ENCODE data around the gene ILDR2. TPM values are rescaled to one million over a fixed set of nuclear protein-coding genes. Genes with fewer than 3 reads are reported as not detected.

The ILDR2 gene, protein sequence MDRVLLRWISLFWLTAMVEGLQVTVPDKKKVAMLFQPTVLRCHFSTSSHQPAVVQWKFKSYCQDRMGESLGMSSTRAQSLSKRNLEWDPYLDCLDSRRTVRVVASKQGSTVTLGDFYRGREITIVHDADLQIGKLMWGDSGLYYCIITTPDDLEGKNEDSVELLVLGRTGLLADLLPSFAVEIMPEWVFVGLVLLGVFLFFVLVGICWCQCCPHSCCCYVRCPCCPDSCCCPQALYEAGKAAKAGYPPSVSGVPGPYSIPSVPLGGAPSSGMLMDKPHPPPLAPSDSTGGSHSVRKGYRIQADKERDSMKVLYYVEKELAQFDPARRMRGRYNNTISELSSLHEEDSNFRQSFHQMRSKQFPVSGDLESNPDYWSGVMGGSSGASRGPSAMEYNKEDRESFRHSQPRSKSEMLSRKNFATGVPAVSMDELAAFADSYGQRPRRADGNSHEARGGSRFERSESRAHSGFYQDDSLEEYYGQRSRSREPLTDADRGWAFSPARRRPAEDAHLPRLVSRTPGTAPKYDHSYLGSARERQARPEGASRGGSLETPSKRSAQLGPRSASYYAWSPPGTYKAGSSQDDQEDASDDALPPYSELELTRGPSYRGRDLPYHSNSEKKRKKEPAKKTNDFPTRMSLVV
- total RNA-seq = 1.6 TPM
- long read RNA-seq = 0 reads

DNA sequence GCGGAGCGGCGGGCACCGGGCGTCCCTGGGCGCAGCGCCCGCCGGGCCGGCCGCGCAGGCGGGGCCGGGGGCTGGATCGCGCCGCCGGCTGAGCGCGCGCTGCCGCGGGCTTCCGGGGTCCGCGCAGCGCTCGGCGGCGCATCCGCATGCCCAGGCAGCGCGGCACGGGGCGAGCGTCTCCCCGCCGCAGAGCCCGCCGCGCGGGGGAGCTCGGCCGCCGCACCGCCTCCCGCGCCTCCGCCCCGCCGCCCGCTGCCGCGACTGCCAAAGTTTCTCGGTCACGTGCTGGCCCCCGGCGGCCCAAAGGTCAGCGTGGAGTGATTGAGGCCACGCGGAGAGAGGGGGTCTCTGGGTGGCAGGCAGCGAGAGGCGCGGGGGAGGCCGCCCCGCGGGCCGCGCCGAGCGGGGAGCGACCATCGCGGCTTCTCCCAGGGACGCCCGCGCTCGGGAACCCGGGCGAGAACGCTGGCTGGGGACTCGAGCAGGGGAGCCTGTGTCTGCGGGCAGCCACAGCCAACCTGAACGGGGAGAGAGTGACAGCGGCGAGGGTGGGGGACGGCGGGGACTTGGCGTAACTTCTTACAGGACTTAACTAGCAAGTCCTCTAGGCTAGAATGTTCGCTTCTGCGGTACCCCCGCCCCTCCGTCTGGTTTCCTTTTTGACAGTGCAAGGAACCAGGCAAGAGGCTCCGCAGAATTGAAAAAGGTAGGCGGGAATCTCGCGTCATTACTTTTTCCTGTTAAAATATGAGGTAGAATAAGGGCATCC, at the start of gene ILDR2:
ILDR2 (minus strand) TSS at position 180 of the 769 bp plus-strand sequence. CDS start 272 bp downstream, outside the sequence.
- Histone ChIP-seq H3K4me1 (peaks cover 8% of the 10 kb centered on the region), H3K4me3 (peak within 1 kb of the TSS; percentile 72), H3K27me3 (ENCODE audit: low read depth) (peaks cover 39% of the 10 kb centered on the region), H3K27ac (no peak within 1 kb of the TSS), H3K9me3 (no peaks in the 10 kb centered on the region), H3K36me3 (no peaks in the 10 kb centered on the region)
- intact Hi-C loops (cut with DNase I) = no loop called here
- TF ChIP-seq, protein P1, sequence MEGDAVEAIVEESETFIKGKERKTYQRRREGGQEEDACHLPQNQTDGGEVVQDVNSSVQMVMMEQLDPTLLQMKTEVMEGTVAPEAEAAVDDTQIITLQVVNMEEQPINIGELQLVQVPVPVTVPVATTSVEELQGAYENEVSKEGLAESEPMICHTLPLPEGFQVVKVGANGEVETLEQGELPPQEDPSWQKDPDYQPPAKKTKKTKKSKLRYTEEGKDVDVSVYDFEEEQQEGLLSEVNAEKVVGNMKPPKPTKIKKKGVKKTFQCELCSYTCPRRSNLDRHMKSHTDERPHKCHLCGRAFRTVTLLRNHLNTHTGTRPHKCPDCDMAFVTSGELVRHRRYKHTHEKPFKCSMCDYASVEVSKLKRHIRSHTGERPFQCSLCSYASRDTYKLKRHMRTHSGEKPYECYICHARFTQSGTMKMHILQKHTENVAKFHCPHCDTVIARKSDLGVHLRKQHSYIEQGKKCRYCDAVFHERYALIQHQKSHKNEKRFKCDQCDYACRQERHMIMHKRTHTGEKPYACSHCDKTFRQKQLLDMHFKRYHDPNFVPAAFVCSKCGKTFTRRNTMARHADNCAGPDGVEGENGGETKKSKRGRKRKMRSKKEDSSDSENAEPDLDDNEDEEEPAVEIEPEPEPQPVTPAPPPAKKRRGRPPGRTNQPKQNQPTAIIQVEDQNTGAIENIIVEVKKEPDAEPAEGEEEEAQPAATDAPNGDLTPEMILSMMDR (IDR thresholded peaks at IDR 0.05) = no peak
- DNase-seq (peak; percentile 64), ATAC-seq (peak; percentile 83 to 92)

DNA sequence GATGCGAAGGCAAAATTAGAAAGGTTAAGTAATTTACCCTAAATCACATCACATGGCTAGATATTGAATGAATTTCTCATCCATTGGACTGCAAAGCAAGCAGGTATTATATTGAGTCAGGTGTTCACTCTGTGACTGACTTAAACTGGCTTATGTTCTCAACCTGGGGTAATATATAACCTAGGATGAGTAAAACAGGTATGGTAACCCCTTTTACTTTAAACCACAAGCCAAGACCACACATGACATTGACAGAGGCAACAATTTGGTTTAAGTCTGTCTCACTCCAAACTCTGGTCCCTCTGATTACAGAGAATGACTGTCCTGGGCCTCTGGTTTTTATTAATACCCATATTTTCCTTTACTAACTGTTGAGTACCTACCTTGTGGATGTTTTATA, 47.0 kb upstream of the ILDR2 start:
- no peaks in the 10 kb centered on the region for H3K9me3 ChIP-seq
- no peaks in the 10 kb centered on the region for H3K36me3 ChIP-seq
- no peak for ATAC-seq
- no peak overlapping the region for H3K27ac ChIP-seq
- H3K4me3 ChIP-seq = no peak overlapping the region
- no peak for DNase-seq
- no peaks in the 10 kb centered on the region for H3K4me1 ChIP-seq
- peaks cover 9% of the 10 kb centered on the region for H3K27me3 ChIP-seq (ENCODE audit: low read depth)
- intact Hi-C loops (cut with DNase I) = no loop called here
- TF ChIP-seq, protein P1 (IDR thresholded peaks at IDR 0.05) = no peak

DNA sequence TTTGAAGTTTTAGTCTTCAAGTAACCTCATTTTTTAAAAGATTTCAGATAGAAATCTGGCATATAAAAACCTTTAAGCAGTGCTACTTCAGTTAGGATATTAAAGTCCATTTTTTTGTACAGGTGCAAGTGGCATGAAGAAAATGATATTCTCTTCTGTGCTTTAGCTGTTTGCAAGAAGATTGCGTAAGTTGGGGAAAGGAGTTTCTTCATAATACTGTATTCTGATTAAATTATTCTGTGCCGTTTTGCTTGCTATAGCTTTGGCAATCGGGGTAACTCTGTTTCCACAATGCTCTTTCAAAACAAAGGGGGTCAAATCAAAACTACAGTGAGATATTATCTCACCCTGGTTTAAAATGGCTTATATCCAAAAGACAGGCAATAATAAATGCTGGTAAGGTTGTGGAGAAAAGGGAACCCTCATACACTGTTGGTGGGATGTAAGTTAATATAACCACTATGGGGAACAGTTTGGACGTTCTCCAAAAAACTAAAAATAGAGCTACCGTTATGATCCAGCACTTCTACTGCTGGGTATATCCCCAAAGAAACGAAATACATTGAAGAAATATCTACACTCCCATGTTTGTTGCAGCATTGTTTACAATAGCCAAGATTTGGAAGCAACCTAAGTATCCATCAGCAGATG, 40.9 kb upstream of the ILDR2 start:
- intact Hi-C loops (cut with DNase I) = no loop called here
- H3K27ac ChIP-seq = no peak overlapping the region
- TF ChIP-seq, protein P1 (IDR thresholded peaks at IDR 0.05) = no peak

DNA sequence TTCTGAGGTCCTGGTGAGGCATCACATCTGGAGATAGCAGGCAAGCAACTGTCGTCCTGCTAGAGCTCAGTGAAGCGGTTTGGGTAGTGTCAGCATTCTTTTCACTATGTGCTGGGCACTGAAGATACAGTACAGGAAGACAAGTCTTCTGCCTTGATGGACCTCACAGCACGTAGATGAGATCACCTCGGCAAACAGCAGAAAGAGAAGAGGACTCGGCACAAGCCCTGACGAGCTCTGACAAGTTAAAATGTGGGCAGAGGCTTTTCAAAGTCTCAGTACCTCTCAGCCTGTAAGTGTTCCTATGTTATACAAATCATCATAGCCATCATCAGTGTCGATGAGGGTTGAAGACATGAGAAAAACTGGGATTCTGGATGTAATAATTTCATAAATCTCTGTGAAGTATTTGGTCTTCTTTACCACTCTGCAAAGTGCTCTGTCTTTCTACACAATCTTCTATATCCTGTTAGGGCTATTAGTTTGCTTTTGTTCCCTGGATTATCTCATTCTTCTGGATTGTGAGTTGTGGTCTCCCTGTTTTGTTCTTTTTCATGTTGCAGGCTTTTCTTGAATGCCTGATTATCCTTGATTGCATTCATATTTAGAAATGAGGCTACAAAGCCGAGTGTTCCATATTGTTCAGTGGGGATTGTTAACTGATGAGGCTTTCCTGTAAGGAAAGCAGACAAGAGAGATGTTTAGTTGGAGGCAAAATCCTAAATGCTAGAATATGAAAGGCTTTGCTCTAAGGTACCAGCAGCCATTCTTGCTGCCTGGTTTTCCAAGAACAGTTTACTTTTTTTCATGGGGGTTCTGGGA, 38.0 kb upstream of the ILDR2 start:
- intact Hi-C loops (cut with DNase I) = no loop called here
- Histone ChIP-seq H3K27ac (no peak overlapping the region), H3K9me3 (no peaks in the 10 kb centered on the region), H3K36me3 (no peaks in the 10 kb centered on the region), H3K4me1 (no peaks in the 10 kb centered on the region), H3K27me3 (ENCODE audit: low read depth) (no peaks in the 10 kb centered on the region), H3K4me3 (no peak overlapping the region)
- ATAC-seq (no peak), DNase-seq (no peak)
- TF ChIP-seq, protein P1 (IDR thresholded peaks at IDR 0.05) = no peak

More for the DNA sequence above, 40.9 kb upstream of the ILDR2 start:
- ATAC-seq (no peak), DNase-seq (no peak)
- no peak overlapping the region for H3K4me3 ChIP-seq
- no peaks in the 10 kb centered on the region for H3K27me3 ChIP-seq (ENCODE audit: low read depth)
- H3K36me3 ChIP-seq = no peaks in the 10 kb centered on the region
- H3K9me3 ChIP-seq = no peaks in the 10 kb centered on the region
- H3K4me1 ChIP-seq = no peaks in the 10 kb centered on the region

Measured in lower lobe of right lung (tissue), 2 donors.